ENCODE measurements around the gene ABCA7.
A peak's percentile ranks its signal among the peaks of the same experiment; 100 is the strongest.

ABCA7 gene

DNA sequence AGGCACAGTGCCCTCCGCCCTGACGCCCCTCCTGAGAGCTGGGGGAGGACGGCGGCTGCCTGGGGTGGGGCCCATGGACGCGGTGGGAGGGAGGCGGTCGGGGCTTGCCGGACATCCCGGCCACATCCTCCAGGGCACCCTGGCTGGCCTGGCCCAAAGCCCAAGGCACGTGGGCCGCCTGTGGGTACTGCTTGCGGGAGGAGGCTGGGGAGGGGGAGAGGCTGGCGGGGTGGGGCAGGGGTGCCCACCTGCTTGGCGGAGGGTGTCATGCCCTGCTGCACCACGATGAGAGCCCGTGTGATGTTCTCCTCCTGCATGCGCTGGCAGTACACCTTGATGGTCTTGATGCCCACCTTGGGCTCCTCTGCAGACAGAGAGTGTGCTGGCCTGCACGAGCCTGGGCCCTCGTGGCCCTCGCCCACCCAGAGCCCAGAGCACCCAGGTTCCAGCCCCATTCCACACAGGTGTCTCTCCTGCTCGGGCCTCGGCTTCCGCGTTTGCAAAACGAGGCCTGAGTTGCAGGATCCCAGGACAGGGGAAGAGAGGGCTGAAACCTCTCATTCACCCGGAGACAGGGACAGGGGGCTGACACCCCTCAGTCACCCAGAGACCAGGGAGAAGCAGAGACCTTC lies 51.8 kb downstream of the ABCA7 start:
- Histone ChIP-seq H3F3A (ENCODE audit: control insufficient read depth, insufficient read depth) (peaks cover 20% of the 10 kb centered on the region), H3K9me3 (ENCODE audit: control insufficient read depth, insufficient read depth, low read length) (no peaks in the 10 kb centered on the region), H3K79me2 (ENCODE audit: control insufficient read depth, low read length) (peaks cover 43% of the 10 kb centered on the region), H3K36me3 (ENCODE audit: control insufficient read depth, low read length) (peaks cover 70% of the 10 kb centered on the region), H3K4me1 (ENCODE audit: control insufficient read depth, low read length) (peaks cover 56% of the 10 kb centered on the region), H3K9me2 (replicated peaks; ENCODE audit: control insufficient read depth, low read length) (no peaks in the 10 kb centered on the region), H3K27me3 (ENCODE audit: control insufficient read depth, low read length) (no peaks in the 10 kb centered on the region), H3K4me2 (ENCODE audit: low read length) (no peak overlapping the region), H4K20me1 (ENCODE audit: control insufficient read depth, insufficient read depth, low read depth, low read length) (peaks cover 15% of the 10 kb centered on the region), H3K4me3 (ENCODE audit: low read length) (no peak overlapping the region), H3K27ac (ENCODE audit: low read depth, low read length) (no peak overlapping the region)
- TF ChIP-seq, protein P1, sequence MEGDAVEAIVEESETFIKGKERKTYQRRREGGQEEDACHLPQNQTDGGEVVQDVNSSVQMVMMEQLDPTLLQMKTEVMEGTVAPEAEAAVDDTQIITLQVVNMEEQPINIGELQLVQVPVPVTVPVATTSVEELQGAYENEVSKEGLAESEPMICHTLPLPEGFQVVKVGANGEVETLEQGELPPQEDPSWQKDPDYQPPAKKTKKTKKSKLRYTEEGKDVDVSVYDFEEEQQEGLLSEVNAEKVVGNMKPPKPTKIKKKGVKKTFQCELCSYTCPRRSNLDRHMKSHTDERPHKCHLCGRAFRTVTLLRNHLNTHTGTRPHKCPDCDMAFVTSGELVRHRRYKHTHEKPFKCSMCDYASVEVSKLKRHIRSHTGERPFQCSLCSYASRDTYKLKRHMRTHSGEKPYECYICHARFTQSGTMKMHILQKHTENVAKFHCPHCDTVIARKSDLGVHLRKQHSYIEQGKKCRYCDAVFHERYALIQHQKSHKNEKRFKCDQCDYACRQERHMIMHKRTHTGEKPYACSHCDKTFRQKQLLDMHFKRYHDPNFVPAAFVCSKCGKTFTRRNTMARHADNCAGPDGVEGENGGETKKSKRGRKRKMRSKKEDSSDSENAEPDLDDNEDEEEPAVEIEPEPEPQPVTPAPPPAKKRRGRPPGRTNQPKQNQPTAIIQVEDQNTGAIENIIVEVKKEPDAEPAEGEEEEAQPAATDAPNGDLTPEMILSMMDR (IDR thresholded peaks at IDR 0.05; ENCODE audit: low read depth, low read length, poor library complexity, severe bottlenecking), result no peak
- TF ChIP-seq EZH2phosphoT487 (IDR thresholded peaks at IDR 0.05; ENCODE audit: borderline replicate concordance, low read length), result no peak

DNA sequence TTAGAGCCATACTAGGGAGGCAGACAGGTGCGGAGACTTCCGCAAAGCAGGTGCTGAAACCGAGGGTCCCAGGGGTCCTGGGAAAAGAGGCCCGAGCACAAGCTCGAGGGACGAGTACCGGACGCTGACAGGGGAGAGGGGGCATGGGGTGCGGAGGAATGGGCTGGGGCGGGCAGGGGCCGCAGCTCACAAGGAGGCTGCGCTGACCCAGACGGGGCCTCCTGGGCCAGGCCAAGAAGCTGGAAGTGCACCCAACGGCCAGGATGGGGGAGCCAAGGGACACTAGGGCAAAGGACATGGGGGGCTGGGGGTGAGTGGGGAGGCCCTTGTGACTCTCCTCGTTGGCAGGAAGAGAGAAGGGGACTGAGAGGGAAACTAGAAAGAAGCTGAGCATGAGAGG lies 53.4 kb downstream of the ABCA7 start:
- no peak overlapping the region for H3K27ac ChIP-seq (ENCODE audit: low read depth, low read length)
- peaks cover 54% of the 10 kb centered on the region for H3K36me3 ChIP-seq (ENCODE audit: control insufficient read depth, low read length)
- no peak for TF ChIP-seq EZH2phosphoT487 (IDR thresholded peaks at IDR 0.05; ENCODE audit: borderline replicate concordance, low read length)
- TF ChIP-seq, protein P1 (IDR thresholded peaks at IDR 0.05; ENCODE audit: low read depth, low read length, poor library complexity, severe bottlenecking), result no peak

DNA sequence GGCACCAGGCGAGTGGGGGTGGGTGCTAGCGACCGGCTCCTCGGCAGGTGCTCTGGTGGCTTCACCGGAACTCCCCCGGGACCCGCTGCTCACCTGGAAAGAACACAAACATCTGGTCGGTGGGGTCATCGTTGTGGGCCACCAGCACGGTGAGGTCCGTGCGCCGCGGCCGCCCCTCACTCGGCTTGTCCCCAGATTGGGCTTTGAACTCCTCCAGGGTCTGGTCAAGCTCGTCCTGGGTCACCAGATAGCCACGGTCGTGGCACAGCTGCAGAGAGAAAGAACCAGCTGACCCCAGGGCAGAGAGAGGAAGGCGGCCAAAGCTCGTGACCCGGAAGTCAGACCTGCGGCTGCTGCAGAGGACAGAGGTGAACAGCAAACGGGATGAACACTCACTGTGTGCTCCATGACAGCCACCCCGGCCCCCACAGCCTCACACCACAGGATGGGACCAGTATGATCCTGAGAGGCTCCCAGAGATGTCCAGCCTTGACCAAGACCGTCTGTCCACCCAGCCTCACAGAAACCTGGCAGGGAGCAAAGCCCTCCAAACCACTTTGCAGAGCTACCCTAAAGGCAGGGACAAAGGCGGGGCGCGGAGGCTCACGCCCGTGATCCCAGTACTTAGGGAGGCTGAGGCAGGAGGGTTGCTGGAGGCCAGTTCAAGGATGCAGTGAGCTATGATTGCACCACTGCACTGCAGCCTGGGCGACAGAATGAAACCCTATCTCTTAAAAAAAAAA lies 54.1 kb downstream of the ABCA7 start:
- Histone ChIP-seq H3F3A (ENCODE audit: control insufficient read depth, insufficient read depth) (peaks cover 7% of the 10 kb centered on the region; the same call in 1 of the 2 replicates), H3K9me2 (replicated peaks; ENCODE audit: control insufficient read depth, low read length) (no peaks in the 10 kb centered on the region), H4K20me1 (ENCODE audit: control insufficient read depth, insufficient read depth, low read depth, low read length) (peaks cover 15% of the 10 kb centered on the region), H3K36me3 (ENCODE audit: control insufficient read depth, low read length) (peaks cover 48% of the 10 kb centered on the region), H3K4me2 (ENCODE audit: low read length) (peak overlapping the region; percentile 72), H3K79me2 (ENCODE audit: control insufficient read depth, low read length) (peaks cover 43% of the 10 kb centered on the region), H3K4me3 (ENCODE audit: low read length) (peak overlapping the region; percentile 79), H3K27ac (ENCODE audit: low read depth, low read length) (no peak overlapping the region), H3K27me3 (ENCODE audit: control insufficient read depth, low read length) (no peaks in the 10 kb centered on the region), H3K9me3 (ENCODE audit: control insufficient read depth, insufficient read depth, low read length) (no peaks in the 10 kb centered on the region), H3K4me1 (ENCODE audit: control insufficient read depth, low read length) (peaks cover 33% of the 10 kb centered on the region)
- TF ChIP-seq EZH2phosphoT487 (IDR thresholded peaks at IDR 0.05; ENCODE audit: borderline replicate concordance, low read length), result no peak

More for the DNA sequence above, 53.4 kb downstream of the ABCA7 start:
- peaks cover 39% of the 10 kb centered on the region for H3K4me1 ChIP-seq (ENCODE audit: control insufficient read depth, low read length)
- H3K9me2 ChIP-seq (replicated peaks; ENCODE audit: control insufficient read depth, low read length), result no peaks in the 10 kb centered on the region
- H3K4me3 ChIP-seq (ENCODE audit: low read length), result no peak overlapping the region
- H3K27me3 ChIP-seq (ENCODE audit: control insufficient read depth, low read length), result no peaks in the 10 kb centered on the region
- H3K4me2 ChIP-seq (ENCODE audit: low read length), result peak overlapping the region; percentile 72
- no peaks in the 10 kb centered on the region for H3K9me3 ChIP-seq (ENCODE audit: control insufficient read depth, insufficient read depth, low read length)
- peaks cover 15% of the 10 kb centered on the region for H4K20me1 ChIP-seq (ENCODE audit: control insufficient read depth, insufficient read depth, low read depth, low read length)
- H3K79me2 ChIP-seq (ENCODE audit: control insufficient read depth, low read length), result peaks cover 43% of the 10 kb centered on the region
- H3F3A ChIP-seq (ENCODE audit: control insufficient read depth, insufficient read depth), result peaks cover 9% of the 10 kb centered on the region

DNA sequence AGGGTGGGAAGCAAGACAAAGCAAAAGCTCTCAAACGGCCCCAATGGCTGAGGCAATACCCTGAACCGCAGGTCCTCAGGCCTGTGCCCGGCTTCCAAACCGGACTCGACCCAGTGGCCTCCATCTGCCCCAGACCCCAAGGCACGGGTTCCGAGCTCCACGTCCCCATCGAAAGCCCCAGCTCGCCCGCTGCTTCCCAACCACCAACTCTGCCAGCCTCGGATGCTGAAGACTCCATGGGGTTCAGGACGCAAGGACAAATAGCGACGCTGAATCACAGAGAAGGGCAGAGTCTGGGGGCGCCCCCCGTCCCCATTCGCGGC lies 54.7 kb downstream of the ABCA7 start:
- H3K27ac ChIP-seq (ENCODE audit: low read depth, low read length), result no peak overlapping the region
- no peaks in the 10 kb centered on the region for H3K27me3 ChIP-seq (ENCODE audit: control insufficient read depth, low read length)

More for the DNA sequence above, 54.7 kb downstream of the ABCA7 start:
- Histone ChIP-seq H3K9me3 (ENCODE audit: control insufficient read depth, insufficient read depth, low read length) (no peaks in the 10 kb centered on the region), H3K4me3 (ENCODE audit: low read length) (peak overlapping the region; percentile 79), H4K20me1 (ENCODE audit: control insufficient read depth, insufficient read depth, low read depth, low read length) (peaks cover 15% of the 10 kb centered on the region), H3K9me2 (replicated peaks; ENCODE audit: control insufficient read depth, low read length) (no peaks in the 10 kb centered on the region), H3K4me2 (ENCODE audit: low read length) (peak overlapping the region; percentile 72), H3K36me3 (ENCODE audit: control insufficient read depth, low read length) (peaks cover 42% of the 10 kb centered on the region), H3K79me2 (ENCODE audit: control insufficient read depth, low read length) (peaks cover 43% of the 10 kb centered on the region), H3F3A (ENCODE audit: control insufficient read depth, insufficient read depth) (peaks cover 7% of the 10 kb centered on the region; the same call in 1 of the 2 replicates), H3K4me1 (ENCODE audit: control insufficient read depth, low read length) (peaks cover 26% of the 10 kb centered on the region)
- TF ChIP-seq, protein P1 (IDR thresholded peaks at IDR 0.05; ENCODE audit: low read depth, low read length, poor library complexity, severe bottlenecking), result no peak
- no peak for TF ChIP-seq EZH2phosphoT487 (IDR thresholded peaks at IDR 0.05; ENCODE audit: borderline replicate concordance, low read length)

Measured in DOHH2 (cell line).